H9 (cell line): Measurements from ENCODE around the gene AIMP1. TPM values are rescaled to one million over a fixed set of nuclear protein-coding genes. Genes with fewer than 3 reads are reported as not detected.

ENCODE experiments used
- DNase-seq: peaks from one replicate; pipeline ENCODE4 v3.0.0-alpha.2; 2017
- H2AFZ ChIP-seq: one replicate; pipeline ENCODE4 v1.6.1; 2013; ENCODE audit warnings: mild to moderate bottlenecking, low read length, control low read depth, moderate library complexity
- H2AK5ac ChIP-seq: 2 replicates; pipeline ENCODE4 v1.6.1; 2013; ENCODE audit warnings: low read length, control low read depth, mixed read lengths; ENCODE audit not compliant: insufficient read length
- H2BK120ac ChIP-seq: one replicate; pipeline ENCODE4 v1.6.1; 2013; ENCODE audit warnings: low read depth, mild to moderate bottlenecking, low read length, control low read depth, inconsistent platforms; ENCODE audit not compliant: poor library complexity, severe bottlenecking
- H2BK12ac ChIP-seq: 2 replicates; pipeline ENCODE4 v1.6.1; 2013; ENCODE audit warnings: low read length, control low read depth, mixed read lengths, low read depth; ENCODE audit not compliant: insufficient read length
- H2BK15ac ChIP-seq: 2 replicates; pipeline ENCODE4 v1.6.1; 2013; ENCODE audit warnings: low read depth, low read length, control low read depth
- H2BK20ac ChIP-seq: one replicate; pipeline ENCODE4 v1.6.1; 2013; ENCODE audit warnings: low read depth, mild to moderate bottlenecking, low read length, control low read depth, inconsistent platforms; ENCODE audit not compliant: poor library complexity, severe bottlenecking
- H2BK5ac ChIP-seq: 2 replicates; pipeline ENCODE4 v1.6.1; 2013; ENCODE audit warnings: low read length, control low read depth, mixed read lengths; ENCODE audit not compliant: insufficient read length
- H3K14ac ChIP-seq: 2 replicates; pipeline ENCODE4 v1.6.1; 2013; ENCODE audit warnings: low read length, control low read depth; ENCODE audit not compliant: insufficient read depth
- H3K18ac ChIP-seq: 2 replicates; pipeline ENCODE4 v1.6.1; 2013; ENCODE audit warnings: low read depth, mild to moderate bottlenecking, mixed read lengths, low read length, control low read depth; ENCODE audit not compliant: insufficient read length
- H3K23ac ChIP-seq: 2 replicates; pipeline ENCODE4 v1.6.1; 2013; ENCODE audit warnings: low read length, control low read depth, mixed read lengths, low read depth; ENCODE audit not compliant: insufficient read length
- H3K23me2 ChIP-seq: 2 replicates; pipeline ENCODE4 v1.6.1; 2013; ENCODE audit warnings: low read depth, mild to moderate bottlenecking, mixed read lengths, low read length, control low read depth; ENCODE audit not compliant: insufficient read length, poor library complexity, severe bottlenecking
- H3K27ac ChIP-seq: 2 replicates; pipeline ENCODE4 v1.5.1; 2013; ENCODE audit warnings: low read length, control low read depth, mixed read lengths, low read depth; ENCODE audit not compliant: insufficient read length
- H3K27me3 ChIP-seq: 2 replicates; pipeline ENCODE4 v1.6.1; 2013; ENCODE audit warnings: low read length, control low read depth, inconsistent platforms; ENCODE audit not compliant: insufficient read depth
- H3K4ac ChIP-seq: 2 replicates; pipeline ENCODE4 v1.6.1; 2013; ENCODE audit warnings: low read depth, mild to moderate bottlenecking, control low read depth, inconsistent platforms, low read length, moderate library complexity
- H3K4me1 ChIP-seq: 2 replicates; pipeline ENCODE4 v1.6.1; 2013; ENCODE audit warnings: low read length, control low read depth, inconsistent platforms; ENCODE audit not compliant: insufficient read depth
- H3K4me2 ChIP-seq: 2 replicates; pipeline ENCODE4 v1.6.1; 2013; ENCODE audit warnings: low read length, control low read depth, mixed read lengths; ENCODE audit not compliant: insufficient read length, insufficient read depth
- H3K56ac ChIP-seq: 2 replicates; pipeline ENCODE4 v1.6.1; 2013; ENCODE audit warnings: low read depth, mild to moderate bottlenecking, mixed read lengths, low read length, control low read depth; ENCODE audit not compliant: insufficient read length
- H3K79me1 ChIP-seq: 2 replicates; pipeline ENCODE4 v1.6.1; 2013; ENCODE audit warnings: low read depth, mild to moderate bottlenecking, moderate library complexity, low read length, control low read depth, inconsistent platforms; ENCODE audit not compliant: insufficient read depth, poor library complexity, severe bottlenecking
- H3K79me2 ChIP-seq: 2 replicates; pipeline ENCODE4 v1.6.1; 2013; ENCODE audit warnings: low read length, control low read depth, inconsistent platforms; ENCODE audit not compliant: insufficient read depth
- H3K9ac ChIP-seq: 2 replicates; pipeline ENCODE4 v1.6.1; 2013; ENCODE audit warnings: low read length, control low read depth, mixed read lengths; ENCODE audit not compliant: insufficient read length; ENCODE audit errors: extremely low read depth
- H3K9me3 ChIP-seq: one replicate; pipeline ENCODE4 v1.6.1; 2013; ENCODE audit warnings: low read depth, low read length, inconsistent platforms; ENCODE audit not compliant: control insufficient read depth
- H3T11ph ChIP-seq: one replicate; pipeline ENCODE4 v1.6.1; 2013; ENCODE audit warnings: mild to moderate bottlenecking, low read length, control low read depth, inconsistent platforms
- H4K20me1 ChIP-seq: one replicate; pipeline ENCODE4 v1.6.1; 2013; ENCODE audit not compliant: control insufficient read depth, insufficient read length, insufficient read depth
- H4K5ac ChIP-seq: 2 replicates; pipeline ENCODE4 v1.6.1; 2013; ENCODE audit warnings: low read depth, mild to moderate bottlenecking, mixed read lengths, low read length, control low read depth; ENCODE audit not compliant: insufficient read length
- H4K8ac ChIP-seq: replicated peaks from 2 replicates; pipeline ENCODE4 v1.6.1; 2013; ENCODE audit warnings: low read length, control low read depth, mixed read lengths, low read depth; ENCODE audit not compliant: insufficient read length
- H4K91ac ChIP-seq: 2 replicates; pipeline ENCODE4 v1.6.1; 2013; ENCODE audit warnings: low read depth, mild to moderate bottlenecking, moderate library complexity, mixed read lengths, low read length, control low read depth; ENCODE audit not compliant: insufficient read length
- H3K27ac Mint-ChIP-seq, 3 experiments: 2 replicates in 2 of 3; 3 replicates in 1 of 3; pipeline ENCODE4 v1.8.0; 2020 to 2021; ENCODE audit warnings: mixed read lengths in 3 of 3, mild to moderate bottlenecking in 1 of 3, moderate library complexity in 1 of 3
- H3K27me3 Mint-ChIP-seq: 2 replicates; pipeline ENCODE4 v1.8.0; 2021; ENCODE audit warnings: low read depth, mild to moderate bottlenecking, moderate library complexity, mixed read lengths
- H3K36me3 Mint-ChIP-seq, 3 experiments: 2 replicates in 2 of 3; 3 replicates in 1 of 3; pipeline ENCODE4 v1.8.0; 2020 to 2021; ENCODE audit warnings: low read depth in 3 of 3, mixed read lengths in 3 of 3; ENCODE audit not compliant: insufficient read depth in 1 of 3
- H3K4me1 Mint-ChIP-seq, 2 experiments: 2 replicates each; pipeline ENCODE4 v1.8.0; 2020; ENCODE audit warnings: mixed read lengths in 2 of 2
- H3K4me3 Mint-ChIP-seq, 2 experiments: 2 replicates in 1 of 2; 3 replicates in 1 of 2; pipeline ENCODE4 v1.8.0; 2020 to 2021; ENCODE audit warnings: mild to moderate bottlenecking in 2 of 2, mixed read lengths in 2 of 2, moderate library complexity in 1 of 2
- H3K9me3 Mint-ChIP-seq, 2 experiments: 2 replicates in 1 of 2; 3 replicates in 1 of 2; pipeline ENCODE4 v1.8.0; 2020; ENCODE audit warnings: mild to moderate bottlenecking in 2 of 2, mixed read lengths in 2 of 2, moderate library complexity in 1 of 2
- CTCF ChIP-seq: fragments of 200-600 bp; sonication (generic); conservative IDR thresholded peaks from 3 replicates; pipeline ENCODE4 v1.8.0; 2021; ENCODE audit warnings: antibody characterized with exemption, mild to moderate bottlenecking
- WGBS: extraction: QIAGEN DNeasy Blood & Tissue Kit; methylation state at CpG from one replicate; pipeline ENCODE4 v1.1.7; 2013; ENCODE audit warnings: missing lambda C conversion rate, low lambda C conversion rate, mixed read lengths; ENCODE audit not compliant: insufficient read length; ENCODE audit errors: extremely low coverage; 5-methylcytosine and 5-hydroxymethylcytosine counted together
- total RNA-seq: library from RNA; stranded (reverse); gene quantifications from 2 replicates; pipeline ENCODE4 v1.2.1, GENCODE V29; 2021

The AIMP1 gene
- total RNA-seq, 1 experiment from 2014 or later: 36.8 TPM

DNA sequence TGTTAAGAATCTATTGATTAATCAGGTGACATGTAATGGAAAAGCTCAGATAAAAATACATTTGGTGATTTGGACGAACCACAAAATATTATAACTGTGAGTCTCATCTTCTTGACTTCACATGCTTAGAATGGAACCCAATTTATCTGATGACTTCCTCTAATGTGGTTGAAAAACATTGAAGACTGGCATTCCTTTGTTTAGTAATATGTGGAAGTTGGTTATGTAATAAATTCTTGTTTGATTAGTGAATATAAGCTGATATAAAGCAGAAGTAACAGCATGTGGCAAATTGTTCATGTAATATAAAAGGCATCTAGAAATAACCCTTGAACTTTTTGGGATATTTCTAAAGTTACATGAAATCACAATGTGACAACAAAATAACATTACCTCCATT lies 42.5 kb downstream of the AIMP1 start:
- Histone ChIP-seq H3K79me2 (no peaks in the 10 kb centered on the region), H3K56ac (no peak overlapping the region), H4K20me1 (no peaks in the 10 kb centered on the region), H2BK5ac (no peak overlapping the region), H4K8ac (no peak overlapping the region), H2AFZ (no peak overlapping the region), H2BK120ac (no peak overlapping the region), H3K79me1 (no peaks in the 10 kb centered on the region), H3T11ph (no peak overlapping the region), H3K14ac (no peak overlapping the region), H2BK20ac (no peak overlapping the region), H3K4me1 (no peaks in the 10 kb centered on the region), H3K4me2 (no peak overlapping the region), H3K23me2 (no peaks in the 10 kb centered on the region), H2AK5ac (no peak overlapping the region), H4K5ac (no peak overlapping the region), H3K9me3 (no peaks in the 10 kb centered on the region), H2BK12ac (no peak overlapping the region), H3K23ac (no peak overlapping the region), H3K4ac (no peak overlapping the region), H4K91ac (no peak overlapping the region), H3K27me3 (no peaks in the 10 kb centered on the region), H3K18ac (no peak overlapping the region), H2BK15ac (no peak overlapping the region), H3K27ac (no peak overlapping the region), H3K9ac (no peak overlapping the region)
- H3K27me3 Mint-ChIP-seq: no peaks in the 10 kb centered on the region
- no peak overlapping the region for H3K4me3 Mint-ChIP-seq
- H3K36me3 Mint-ChIP-seq: no peaks in the 10 kb centered on the region
- no peak overlapping the region for H3K27ac Mint-ChIP-seq
- no CpG with 5 or more reads among the region's 1 CpG for WGBS
- H3K4me1 Mint-ChIP-seq: peaks cover 4% of the 10 kb centered on the region in 2 experiments; a peak in 1 of 4 replicates
- no peaks in the 10 kb centered on the region for H3K9me3 Mint-ChIP-seq
- no peak for DNase-seq
- no peak for TF ChIP-seq CTCF
